ENCODE measurements around the gene CEND1.

- no peak for TF ChIP-seq CTCF (conservative IDR thresholded peaks at IDR 0.05)
- TF ChIP-seq EZH2 (IDR thresholded peaks at IDR 0.05; ENCODE audit: low read depth) = no peak
Measured at GRCh38 chr11:771617-772204, 18.2 kb downstream of the CEND1 start.

Measured in PC-9 (cell line).